A549 (cell line): ENCODE measurements around the gene FBLN5. TPM values are rescaled to one million over a fixed set of nuclear protein-coding genes. Genes with fewer than 3 reads are reported as not detected.

Experiments
- ATAC-seq, 2 experiments: fragments of 200-7000 bp in 1 of 2; fragments of >200 bp in 1 of 2; cut with Nextera tagmentation in 1 of 2; cut with Tn5 transposase in 1 of 2; 3 replicates each; pipeline versions ENCODE4 v1.8.0 to v1.9.1; 2018 to 2020; ENCODE audit warnings: mild to moderate bottlenecking in 1 of 2, moderate library complexity in 1 of 2
- CTCF ChIA-PET: fragments of 300-600 bp; sonication (Branson Sonifier 250); formaldehyde crosslinking; extraction: SDS; loops from one replicate; lab custom pipeline; 2021; ENCODE audit warnings: antibody characterized with exemption, inconsistent platforms; lab: Yijun Ruan, JAX
- POLR2A ChIA-PET: fragments of 350-600 bp; formaldehyde crosslinking; extraction: SDS; loops from one replicate; lab custom pipeline; 2021; ENCODE audit warnings: antibody characterized with exemption, inconsistent platforms; lab: Yijun Ruan, JAX
- DNase-seq, 2 experiments: peaks; one replicate each; pipeline versions ENCODE4 v3.0.0 to v3.0.0-alpha.2; 2011 to 2016; ENCODE audit warnings: low read depth in 1 of 2, low spot score in 1 of 2
- FAIRE-seq: peaks from 2 replicates; lab custom pipeline; 2011; peaks lifted over from hg19 to GRCh38; lab: Jason Lieb, UNC
- H3K27ac ChIP-seq, 2 experiments: fragments of >200 bp; sonication (Bioruptor Twin); formaldehyde crosslinking; 3 replicates each; pipeline ENCODE4 v1.5.1; 2016 to 2017
- H3K4me1 ChIP-seq: fragments of >200 bp; sonication (Bioruptor Twin); formaldehyde crosslinking; 3 replicates; pipeline ENCODE4 v1.6.1; 2016
- H3K4me2 ChIP-seq: fragments of >200 bp; sonication (Bioruptor Twin); formaldehyde crosslinking; 3 replicates; pipeline ENCODE4 v1.6.1; 2016
- H3K4me3 ChIP-seq: fragments of >200 bp; sonication (Bioruptor Twin); formaldehyde crosslinking; 3 replicates; pipeline ENCODE4 v1.5.1; 2016
- H3K9me3 ChIP-seq: fragments of >200 bp; sonication (Bioruptor Twin); formaldehyde crosslinking; 3 replicates; pipeline ENCODE4 v1.6.1; 2016
- BHLHE40 ChIP-seq: IDR thresholded peaks from 2 replicates; pipeline ENCODE4 v1.6.1; 2012; ENCODE audit warnings: low read depth, low read length, inconsistent platforms
- CBX8 ChIP-seq: fragments of 200-600 bp; sonication (generic); IDR thresholded peaks from 2 replicates; pipeline ENCODE4 v1.6.1; 2016
- E2F6 ChIP-seq: IDR thresholded peaks from 2 replicates; pipeline ENCODE4 v1.6.1; 2012; ENCODE audit warnings: low read depth, borderline replicate concordance
- EHMT2 ChIP-seq: fragments of 200-600 bp; sonication (generic); IDR thresholded peaks from 2 replicates; pipeline ENCODE4 v1.6.1; 2016; ENCODE audit warnings: antibody characterized with exemption, low read depth, mild to moderate bottlenecking, moderate library complexity
- EP300 ChIP-seq, 2 experiments: fragments of >200 bp; sonication (Bioruptor Twin); formaldehyde crosslinking; IDR thresholded peaks; 2 replicates in 1 of 2; 3 replicates in 1 of 2; pipeline ENCODE4 v1.6.1; 2016 to 2017
- FOSL2 ChIP-seq, 2 experiments: fragments of 450-650 bp in 1 of 2; fragments of >200 bp in 1 of 2; sonication (Bioruptor Twin) in 1 of 2; formaldehyde crosslinking; IDR thresholded peaks; 2 replicates each; pipeline versions ENCODE4 v1.5.0 to v1.6.1; 2016 to 2020; ENCODE audit warnings: mild to moderate bottlenecking in 1 of 2, moderate library complexity in 1 of 2
- GATA3 ChIP-seq: IDR thresholded peaks from 2 replicates; pipeline ENCODE4 v1.6.1; 2012; ENCODE audit warnings: borderline replicate concordance
- HEYL ChIP-seq: fragments of 250-450 bp; sonication (Bioruptor Pico); IDR thresholded peaks from 2 replicates; pipeline ENCODE4 v1.8.0; 2021; ENCODE audit warnings: mild to moderate bottlenecking, moderate library complexity
- HMGXB4 ChIP-seq: fragments of 250-450 bp; sonication (Bioruptor Pico); IDR thresholded peaks from 2 replicates; pipeline ENCODE4 v1.5.0; 2021; ENCODE audit warnings: mild to moderate bottlenecking, moderate library complexity, borderline replicate concordance
- HOXB13 ChIP-seq: fragments of 250-450 bp; sonication (Bioruptor Pico); IDR thresholded peaks from 2 replicates; pipeline ENCODE4 v1.5.0; 2020; ENCODE audit warnings: low read depth, mild to moderate bottlenecking, moderate library complexity
- JUN ChIP-seq, 2 experiments: fragments of >200 bp; sonication (Bioruptor Twin); formaldehyde crosslinking; IDR thresholded peaks; 2 replicates in 1 of 2; 3 replicates in 1 of 2; pipeline ENCODE4 v1.6.1; 2016 to 2017
- KDM1A ChIP-seq: fragments of 200-600 bp; sonication (generic); IDR thresholded peaks from 2 replicates; pipeline ENCODE4 v1.6.1; 2016; ENCODE audit warnings: low read depth, mild to moderate bottlenecking
- KDM5A ChIP-seq: fragments of 200-600 bp; sonication (generic); IDR thresholded peaks from 2 replicates; pipeline ENCODE4 v1.6.1; 2016; ENCODE audit warnings: antibody characterized with exemption, mild to moderate bottlenecking
- MAFK ChIP-seq: fragments of 450-650 bp; IDR thresholded peaks from 2 replicates; pipeline ENCODE4 v1.6.1; 2014; ENCODE audit not compliant: partially characterized antibody
- MAZ ChIP-seq: fragments of 150-350 bp; IDR thresholded peaks from 2 replicates; pipeline ENCODE4 v1.6.1; 2014; ENCODE audit warnings: antibody characterized with exemption, low read depth, low read length, borderline replicate concordance
- NFE2L2 ChIP-seq: fragments of 150-350 bp; conservative IDR thresholded peaks from 2 replicates; pipeline ENCODE4 v1.6.1; 2014; ENCODE audit warnings: low read length
- NR3C1 ChIP-seq: fragments of >200 bp; sonication (Bioruptor Twin); formaldehyde crosslinking; IDR thresholded peaks from 3 replicates; pipeline ENCODE4 v1.6.1; 2017
- PBX3 ChIP-seq: IDR thresholded peaks from 2 replicates; pipeline ENCODE4 v1.6.1; 2012
- PHF8 ChIP-seq: fragments of 200-600 bp; sonication (generic); IDR thresholded peaks from 2 replicates; pipeline ENCODE4 v1.6.1; 2016; ENCODE audit warnings: low read depth, mild to moderate bottlenecking, antibody characterized with exemption, moderate library complexity, borderline replicate concordance
- RAD21 ChIP-seq, 2 experiments: fragments of >200 bp in 1 of 2; sonication (Bioruptor Twin) in 1 of 2; formaldehyde crosslinking in 1 of 2; IDR thresholded peaks in 1 of 2; conservative IDR thresholded peaks in 1 of 2; 2 replicates in 1 of 2; 3 replicates in 1 of 2; pipeline ENCODE4 v1.6.1; 2012 to 2018; ENCODE audit warnings: inconsistent platforms in 1 of 2
- RARB ChIP-seq: fragments of 250-450 bp; sonication (Bioruptor Pico); IDR thresholded peaks from 2 replicates; pipeline ENCODE4 v1.8.0; 2021; ENCODE audit warnings: mild to moderate bottlenecking, moderate library complexity
- RCOR1 ChIP-seq: fragments of 150-350 bp; IDR thresholded peaks from 2 replicates; pipeline ENCODE4 v1.6.1; 2014; ENCODE audit warnings: antibody characterized with exemption, low read length, low read depth
- RNF2 ChIP-seq: fragments of 200-600 bp; sonication (generic); IDR thresholded peaks from 2 replicates; pipeline ENCODE4 v1.6.1; 2016; ENCODE audit warnings: low read depth, mild to moderate bottlenecking, antibody characterized with exemption, moderate library complexity, borderline replicate concordance
- SMC3 ChIP-seq: fragments of >200 bp; sonication (Bioruptor Twin); formaldehyde crosslinking; IDR thresholded peaks from 3 replicates; pipeline ENCODE4 v1.6.1; 2018; ENCODE audit warnings: inconsistent platforms
- SREBF2 ChIP-seq: fragments of 450-650 bp; IDR thresholded peaks from 2 replicates; pipeline ENCODE4 v1.6.1; 2014; ENCODE audit warnings: mild to moderate bottlenecking, moderate library complexity
- TFCP2L1 ChIP-seq: fragments of 250-450 bp; sonication (Bioruptor Pico); IDR thresholded peaks from 2 replicates; pipeline ENCODE4 v1.5.0; 2021; ENCODE audit warnings: mild to moderate bottlenecking
- ZC3H11A ChIP-seq: fragments of 450-650 bp; IDR thresholded peaks from 2 replicates; pipeline ENCODE4 v1.6.1; 2014; ENCODE audit warnings: antibody characterized with exemption, mild to moderate bottlenecking
- ZFP36 ChIP-seq: fragments of 450-650 bp; IDR thresholded peaks from 2 replicates; pipeline ENCODE4 v1.6.1; 2014; ENCODE audit warnings: borderline replicate concordance; ENCODE audit not compliant: partially characterized antibody
- WGBS: methylation state at CpG from one replicate; pipeline ENCODE4 v1.1.6; 2017; ENCODE audit errors: missing lambda C conversion rate; 5-methylcytosine and 5-hydroxymethylcytosine counted together
- polyA plus RNA-seq, 4 experiments: library from polyadenylated mRNA; depleted of rRNA in 3 of 4; stranded (reverse); fragments of >200 nt; fragmentation: RNase III in 1 of 4; extraction: RNeasy Plus Mini Kit Qiagen cat#74134 plus additional on column Dnase treatment in 1 of 4; gene quantifications; 2 replicates in 3 of 4; 3 replicates in 1 of 4; pipeline ENCODE4 v1.2.3, GENCODE V29; 2011 to 2017
- TF ChIP-seq, protein P1 (sequence below): fragments of 250-450 bp; sonication (Bioruptor Pico); IDR thresholded peaks from 2 replicates; pipeline ENCODE4 v1.5.0; 2020; ENCODE audit warnings: low read depth, mild to moderate bottlenecking, moderate library complexity
- TF ChIP-seq, protein P2 (sequence below): fragments of 150-350 bp; IDR thresholded peaks from 2 replicates; pipeline ENCODE4 v1.6.1; 2014; ENCODE audit warnings: low read depth, mild to moderate bottlenecking, low read length
- TF ChIP-seq, protein P3 (sequence below): fragments of >200 bp; sonication (Bioruptor Twin); formaldehyde crosslinking; IDR thresholded peaks from 3 replicates; pipeline ENCODE4 v1.6.1; 2016

The FBLN5 gene
- polyA plus RNA-seq, 2 of the 4 experiments (the other 2 are of a cell fraction), result 0.88 to 1.3 TPM

DNA sequence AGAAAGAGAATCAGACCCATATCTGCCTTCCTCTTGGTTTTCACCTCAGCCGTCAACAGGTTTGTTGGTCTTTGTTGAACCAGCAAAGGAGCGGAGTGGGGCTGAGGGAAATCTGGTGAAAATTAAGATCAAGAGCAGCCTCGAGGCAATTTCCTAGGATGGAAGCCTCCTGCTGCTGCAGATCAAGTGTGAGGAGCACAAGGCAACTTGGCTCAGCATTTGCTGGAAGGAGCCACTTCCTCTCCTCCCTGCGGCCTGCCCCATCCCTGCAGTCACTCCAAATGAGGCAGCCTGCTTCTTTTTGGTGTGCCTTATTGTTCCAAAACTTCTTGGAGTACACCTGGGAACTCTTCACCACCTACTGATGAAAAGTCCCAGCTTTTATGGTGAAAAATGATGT is 85.1 kb downstream of the FBLN5 start:
- ATAC-seq (no peak), FAIRE-seq (no peak), DNase-seq (no peak)
- Histone ChIP-seq H3K27ac (no peak overlapping the region), H3K4me3 (no peak overlapping the region), H3K9me3 (no peaks in the 10 kb centered on the region), H3K4me2 (no peak overlapping the region), H3K4me1 (peaks cover 10% of the 10 kb centered on the region; the same call in 2 of the 3 replicates)
- ChIA-PET CTCF (interaction anchor here (2.4 kb wide), 1 partner anchor 9 kb away, joined by 8 read pairs; no protein-coding TSS in a partner anchor), POLR2A (no interaction called here)
- TF ChIP-seq PBX3 (no peak), BHLHE40 (no peak), HOXB13 (no peak), MAFK (no peak), SMC3 (no peak), FOSL2 (IDR thresholded peaks at IDR 0.05) (no peak), FOSL2 (CRISPR knock-in tag; IDR thresholded peaks at IDR 0.05) (no peak), CBX8 (no peak), ZC3H11A (no peak), EP300 (IDR thresholded peaks at IDR 0.05) (no peak), RAD21 (conservative IDR thresholded peaks at IDR 0.05 in 1 of 2, IDR thresholded peaks at IDR 0.05 in 1 of 2) (no peak), RCOR1 (no peak), GATA3 (no peak), MAZ (no peak), NFE2L2 (no peak)
- TF ChIP-seq, protein P1, sequence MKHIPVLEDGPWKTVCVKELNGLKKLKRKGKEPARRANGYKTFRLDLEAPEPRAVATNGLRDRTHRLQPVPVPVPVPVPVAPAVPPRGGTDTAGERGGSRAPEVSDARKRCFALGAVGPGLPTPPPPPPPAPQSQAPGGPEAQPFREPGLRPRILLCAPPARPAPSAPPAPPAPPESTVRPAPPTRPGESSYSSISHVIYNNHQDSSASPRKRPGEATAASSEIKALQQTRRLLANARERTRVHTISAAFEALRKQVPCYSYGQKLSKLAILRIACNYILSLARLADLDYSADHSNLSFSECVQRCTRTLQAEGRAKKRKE (CRISPR knock-in tag), result no peak
- TF ChIP-seq, protein P2, sequence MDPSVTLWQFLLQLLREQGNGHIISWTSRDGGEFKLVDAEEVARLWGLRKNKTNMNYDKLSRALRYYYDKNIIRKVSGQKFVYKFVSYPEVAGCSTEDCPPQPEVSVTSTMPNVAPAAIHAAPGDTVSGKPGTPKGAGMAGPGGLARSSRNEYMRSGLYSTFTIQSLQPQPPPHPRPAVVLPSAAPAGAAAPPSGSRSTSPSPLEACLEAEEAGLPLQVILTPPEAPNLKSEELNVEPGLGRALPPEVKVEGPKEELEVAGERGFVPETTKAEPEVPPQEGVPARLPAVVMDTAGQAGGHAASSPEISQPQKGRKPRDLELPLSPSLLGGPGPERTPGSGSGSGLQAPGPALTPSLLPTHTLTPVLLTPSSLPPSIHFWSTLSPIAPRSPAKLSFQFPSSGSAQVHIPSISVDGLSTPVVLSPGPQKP, result no peak
- TF ChIP-seq, protein P3, sequence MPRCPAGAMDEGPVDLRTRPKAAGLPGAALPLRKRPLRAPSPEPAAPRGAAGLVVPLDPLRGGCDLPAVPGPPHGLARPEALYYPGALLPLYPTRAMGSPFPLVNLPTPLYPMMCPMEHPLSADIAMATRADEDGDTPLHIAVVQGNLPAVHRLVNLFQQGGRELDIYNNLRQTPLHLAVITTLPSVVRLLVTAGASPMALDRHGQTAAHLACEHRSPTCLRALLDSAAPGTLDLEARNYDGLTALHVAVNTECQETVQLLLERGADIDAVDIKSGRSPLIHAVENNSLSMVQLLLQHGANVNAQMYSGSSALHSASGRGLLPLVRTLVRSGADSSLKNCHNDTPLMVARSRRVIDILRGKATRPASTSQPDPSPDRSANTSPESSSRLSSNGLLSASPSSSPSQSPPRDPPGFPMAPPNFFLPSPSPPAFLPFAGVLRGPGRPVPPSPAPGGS, result no peak
- WGBS, result 69% methylated on average over 4 of the region's 4 CpGs

DNA sequence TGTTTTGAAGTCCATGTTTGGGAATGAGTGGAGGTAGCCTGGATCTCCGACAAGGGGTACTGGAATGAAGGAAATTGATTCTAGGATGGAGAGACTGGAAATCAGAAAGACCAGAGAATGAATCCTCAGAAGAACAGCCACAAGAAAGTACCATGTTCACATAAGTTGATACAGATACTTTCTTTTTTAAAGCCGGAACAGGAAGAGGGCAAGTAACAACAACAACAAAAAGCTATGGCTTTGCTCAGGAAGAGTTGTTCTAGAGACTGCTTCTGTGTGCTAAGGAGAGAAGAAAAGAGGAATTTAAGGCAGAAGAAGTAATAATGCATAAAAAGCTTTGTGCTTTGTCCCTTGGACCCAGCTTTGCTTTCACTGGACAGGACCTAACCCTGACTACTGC is 86.4 kb downstream of the FBLN5 start:
- POLR2A ChIA-PET, result no interaction called here
- Histone ChIP-seq H3K4me2 (no peak overlapping the region), H3K4me3 (no peak overlapping the region), H3K9me3 (no peaks in the 10 kb centered on the region), H3K4me1 (peaks cover 10% of the 10 kb centered on the region; the same call in 2 of the 3 replicates), H3K27ac (no peak overlapping the region)
- 78% methylated on average over 2 of the region's 2 CpGs for WGBS
- CTCF ChIA-PET, result interaction anchor here (0.7 to 2.4 kb wide), 3 partner anchors 11 to 211 kb away, joined by 3 to 8 read pairs (median 5); no protein-coding TSS in a partner anchor
- ATAC-seq (no peak), FAIRE-seq (no peak), DNase-seq (no peak)
- TF ChIP-seq E2F6 (no peak), RARB (CRISPR knock-in tag) (no peak), SREBF2 (no peak), RAD21 (conservative IDR thresholded peaks at IDR 0.05 in 1 of 2, IDR thresholded peaks at IDR 0.05 in 1 of 2) (no peak), RNF2 (no peak), JUN (IDR thresholded peaks at IDR 0.05) (no peak), CBX8 (no peak), PHF8 (no peak), HMGXB4 (CRISPR knock-in tag) (no peak), KDM5A (no peak), HEYL (no peak), NR3C1 (no peak), NFE2L2 (no peak), KDM1A (no peak), ZFP36 (no peak), EHMT2 (no peak), EP300 (IDR thresholded peaks at IDR 0.05) (no peak), TFCP2L1 (CRISPR knock-in tag) (no peak), MAFK (no peak)
